Measurements from ENCODE around the gene LRRIQ1. TPM values are rescaled to one million over a fixed set of nuclear protein-coding genes. Genes with fewer than 3 reads are reported as not detected.

The LRRIQ1 gene
- total RNA-seq, 1 donor from 2014 or later = 13.1 TPM

GRCh38 chr12:85283560-85283959, 247.4 kb downstream of the LRRIQ1 start:
- Mint-ChIP-seq H3K27ac (no peak overlapping the region), H3K9me3 (ENCODE audit: low read depth) (no peaks in the 10 kb centered on the region), H3K27me3 (peaks cover 23% of the 10 kb centered on the region), H3K36me3 (ENCODE audit: insufficient read depth) (no peaks in the 10 kb centered on the region), H3K4me3 (ENCODE audit: low read depth) (no peak overlapping the region), H3K4me1 (ENCODE audit: low read depth) (peaks cover 6% of the 10 kb centered on the region)
- DNase-seq (ENCODE audit: low spot score, unreplicated experiment) = no peak
- no peak for TF ChIP-seq CTCF (IDR thresholded peaks at IDR 0.05; ENCODE audit: unreplicated experiment)

Other genes starting within 250 kb of the LRRIQ1 start
- gene SLC6A15, start 123.6 kb upstream of the LRRIQ1 start, total RNA-seq = 0.57 and 1.1 TPM in 2 replicates
- gene TSPAN19, start 74 bp upstream of the LRRIQ1 start, total RNA-seq = not detected in 2 replicates
- gene ALX1, start 243.9 kb downstream of the LRRIQ1 start, total RNA-seq = 3.0 and 3.2 TPM in 2 replicates

All from progenitor cell of endocrine pancreas (in vitro differentiated cells).